HT1080 (cell line): ENCODE data around the gene ARMC10. TPM values are rescaled to one million over a fixed set of nuclear protein-coding genes. Genes with fewer than 3 reads are reported as not detected.
A peak's percentile ranks its signal among the peaks of the same experiment; 100 is the strongest.
"Not testable (repeated sequence)": the region's sequence is repeated elsewhere in the genome, so short reads cannot be mapped to it uniquely, and the experiment has no call there.

Source experiments
- DNase-seq: peaks from one replicate; pipeline ENCODE4 v3.0.0-alpha.2; 2015; ENCODE audit warnings: low read depth
- polyA plus RNA-seq, 2 experiments: library from polyadenylated mRNA; depleted of rRNA; stranded (reverse); fragments of >200 nt; gene quantifications; 2 replicates each; pipeline ENCODE4 v1.2.3, GENCODE V29; 2015
- total RNA-seq: library from RNA; depleted of rRNA; stranded (reverse); fragments of >200 nt; shearing (Covaris generic); gene quantifications from 2 replicates; pipeline ENCODE4 v1.2.3, GENCODE V29; 2014; rRNA removed

Gene ARMC10
- total RNA-seq = 47.3 and 52.8 TPM in 2 replicates
- polyA plus RNA-seq (2015; cell fraction: cytosol; rRNA removed) = 52.8 and 57.7 TPM in 2 replicates
- 20.5 and 20.7 TPM in 2 replicates for polyA plus RNA-seq (2015; cell fraction: nucleus; rRNA removed)

DNA sequence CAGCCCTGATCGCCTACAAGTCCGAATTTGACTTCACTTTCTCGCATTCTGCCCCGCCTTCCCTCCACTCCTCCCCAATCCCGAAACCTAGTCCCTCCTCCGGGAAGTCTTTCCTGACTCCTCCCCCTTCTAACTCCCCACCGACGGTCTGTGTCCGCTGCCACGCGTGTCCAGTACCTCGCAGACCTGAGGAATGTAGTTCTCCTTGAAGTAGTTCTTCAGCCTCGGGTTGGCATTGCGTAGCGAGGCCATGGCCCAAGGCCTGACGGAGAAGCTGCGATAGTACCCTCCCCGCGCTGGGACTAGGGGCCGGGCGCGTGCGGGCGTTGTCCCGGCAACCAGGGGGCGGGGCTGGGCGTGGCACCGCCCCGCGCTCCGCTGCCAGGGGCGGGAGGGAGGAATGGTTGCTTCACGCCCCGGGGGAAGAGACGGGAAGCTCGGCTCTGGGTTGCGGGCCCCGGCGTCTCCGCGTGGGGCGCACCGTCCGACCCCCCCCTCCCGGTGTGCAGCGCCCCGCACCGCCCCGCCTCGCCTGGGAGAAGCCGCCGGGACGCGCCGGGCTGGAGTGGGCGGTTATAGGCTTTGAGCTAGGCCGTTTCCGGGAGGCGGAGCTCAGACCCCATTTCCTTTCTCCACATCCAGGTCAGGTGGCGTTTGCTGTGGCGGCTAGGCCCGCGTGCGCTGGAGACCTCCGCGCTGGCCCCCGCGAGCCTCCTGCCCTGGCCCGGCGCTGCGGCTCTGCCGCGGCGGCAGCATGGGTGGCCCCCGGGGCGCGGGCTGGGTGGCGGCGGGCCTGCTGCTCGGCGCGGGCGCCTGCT is at the start of gene ARMC10, which contains the start of gene FBXL13:
Gene ARMC10, plus strand, starts transcription at position 622 of the 818 bp plus-strand sequence. Its CDS starts 133 bp downstream, at position 755.
Gene FBXL13, minus strand, starts transcription at position 278 of the 818 bp plus-strand sequence.
- DNase-seq = peak; percentile 92

DNA sequence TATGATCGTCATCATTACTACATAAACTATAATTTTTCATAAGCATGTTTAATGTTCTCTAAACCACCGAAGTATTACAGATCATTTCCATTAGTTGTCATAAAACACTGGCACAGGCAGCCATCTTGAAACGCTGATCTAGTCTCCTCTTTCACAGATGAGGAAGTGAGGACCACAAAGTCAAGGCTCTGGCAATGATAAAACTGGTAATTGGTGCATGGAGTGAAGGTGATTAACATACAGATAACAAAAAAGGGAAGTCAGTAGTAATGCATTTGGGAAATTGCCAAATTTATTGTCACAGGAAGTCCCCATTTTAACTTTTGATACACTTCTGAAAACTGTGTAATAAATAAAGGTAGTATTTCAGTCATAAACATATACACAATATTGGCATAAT is 49.6 kb upstream of the ARMC10 start:
- no peak for DNase-seq

DNA sequence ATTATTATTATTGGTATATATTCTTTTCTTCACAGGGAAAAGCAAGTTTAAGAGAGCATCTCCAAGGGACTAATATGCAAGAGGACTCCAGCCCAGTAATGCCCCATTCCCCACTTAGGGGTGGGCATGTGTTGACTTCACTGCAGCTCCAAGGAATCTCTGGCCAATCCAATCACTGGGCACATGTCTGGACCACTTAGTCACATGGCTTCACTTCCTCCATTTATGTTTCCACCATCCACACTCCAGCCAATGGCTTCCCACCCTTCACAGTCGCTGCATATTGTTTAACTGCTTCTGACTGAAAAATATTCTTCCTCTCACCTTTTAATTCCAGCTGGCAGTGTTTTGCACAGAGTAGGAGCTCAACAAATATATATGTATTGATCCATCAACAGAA is 43.9 kb upstream of the ARMC10 start:
- no peak for DNase-seq

DNA sequence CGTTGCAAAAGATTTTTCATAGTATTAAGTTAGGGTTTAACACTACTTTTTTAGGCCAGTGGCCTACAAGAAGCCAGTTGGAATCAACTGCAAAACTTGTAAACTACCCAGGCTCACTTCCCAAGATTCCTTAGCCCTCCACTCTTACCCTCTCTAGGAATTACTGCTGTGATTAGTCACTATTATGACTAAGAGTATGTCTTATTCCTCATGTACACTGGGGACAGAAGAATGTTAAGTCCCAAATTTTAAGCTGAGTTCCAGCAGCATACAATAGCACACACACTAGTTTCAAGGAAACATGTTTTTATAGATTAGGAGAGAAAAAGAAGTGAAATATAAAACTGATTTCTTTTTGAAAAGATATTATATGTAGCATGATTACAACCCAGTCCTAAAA is 43.2 kb upstream of the ARMC10 start:
- DNase-seq = peak; percentile 23

DNA sequence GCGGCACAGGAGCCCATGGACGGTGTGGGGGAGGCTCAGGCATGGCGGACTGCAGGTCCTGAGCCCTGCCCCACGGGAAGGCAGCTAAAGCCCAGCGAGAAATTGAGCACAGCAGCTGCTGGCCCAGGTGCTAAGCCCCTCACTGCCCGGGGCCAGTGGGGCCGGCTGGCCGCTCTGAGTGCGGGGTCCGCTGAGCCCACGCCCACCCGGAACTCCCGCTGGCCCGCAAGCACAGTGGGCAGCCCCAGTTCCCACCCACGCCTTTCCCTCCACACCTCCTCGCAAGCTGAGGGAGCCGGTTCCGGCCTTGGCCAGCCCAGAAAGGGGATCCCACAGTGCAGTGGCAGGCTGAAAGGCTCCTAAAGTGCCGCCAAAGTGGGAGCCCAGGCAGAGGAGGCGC is 40.6 kb upstream of the ARMC10 start:
- not testable (repeated sequence) for DNase-seq

DNA sequence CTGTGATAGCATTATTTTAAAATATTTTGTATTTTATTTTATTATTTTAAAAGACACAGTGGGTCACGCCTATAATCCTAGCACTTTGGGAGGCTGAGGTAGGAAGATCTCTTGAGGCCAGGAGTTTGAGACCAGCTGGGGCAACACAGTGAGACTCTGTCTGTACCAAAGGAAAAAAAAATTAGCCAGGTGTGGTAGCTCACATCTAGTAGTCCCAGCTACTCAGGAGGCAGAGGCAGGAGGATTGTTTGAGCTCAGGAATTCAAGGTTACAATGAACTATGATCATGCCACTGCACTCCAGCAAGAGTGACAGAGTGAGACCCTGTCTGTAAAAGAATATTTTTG is 37.5 kb upstream of the ARMC10 start:
- no peak for DNase-seq

DNA sequence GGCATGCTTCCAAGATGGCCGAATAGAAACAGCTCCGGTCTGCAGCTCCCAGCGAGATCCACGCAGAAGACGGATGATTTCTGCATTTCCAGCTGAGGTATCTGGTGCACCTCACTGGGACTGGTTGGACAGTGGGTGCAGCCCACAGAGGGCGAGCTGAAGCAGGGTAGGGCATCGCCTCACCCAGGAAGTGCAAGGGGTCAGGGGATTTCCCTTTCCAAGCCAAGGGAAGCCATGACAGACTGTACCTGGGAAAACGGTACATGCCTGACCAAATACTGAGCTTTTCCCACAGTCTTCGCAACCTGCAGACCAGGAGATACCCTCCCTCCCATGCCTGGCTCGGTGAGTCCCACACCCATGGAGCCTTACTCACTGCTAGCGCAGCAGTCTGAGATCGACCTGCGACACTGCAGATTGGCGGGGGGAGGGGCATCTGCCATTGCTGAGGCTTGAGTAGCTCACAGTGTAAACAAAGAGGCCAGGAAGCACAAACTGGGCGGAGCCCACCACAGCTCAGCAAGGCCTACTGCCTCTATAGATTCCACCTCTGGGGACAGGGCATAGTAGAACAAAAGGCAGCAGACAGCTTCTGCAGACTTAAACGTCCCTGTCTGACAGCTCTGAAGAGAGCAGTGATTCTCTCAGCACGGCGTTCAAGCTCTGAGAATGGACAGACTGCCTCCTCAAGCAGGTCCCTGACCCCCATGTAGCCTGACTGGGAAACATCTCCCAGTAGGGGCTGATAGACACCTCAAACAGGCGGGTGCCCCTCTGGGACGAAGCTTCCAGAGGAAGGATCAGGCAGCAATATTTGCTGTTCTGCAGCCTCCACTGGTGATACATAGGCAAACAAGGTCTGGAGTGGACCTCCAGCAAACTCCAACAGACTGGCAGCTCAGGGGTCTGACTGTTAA is 36.9 kb upstream of the ARMC10 start:
- not testable (repeated sequence) for DNase-seq

DNA sequence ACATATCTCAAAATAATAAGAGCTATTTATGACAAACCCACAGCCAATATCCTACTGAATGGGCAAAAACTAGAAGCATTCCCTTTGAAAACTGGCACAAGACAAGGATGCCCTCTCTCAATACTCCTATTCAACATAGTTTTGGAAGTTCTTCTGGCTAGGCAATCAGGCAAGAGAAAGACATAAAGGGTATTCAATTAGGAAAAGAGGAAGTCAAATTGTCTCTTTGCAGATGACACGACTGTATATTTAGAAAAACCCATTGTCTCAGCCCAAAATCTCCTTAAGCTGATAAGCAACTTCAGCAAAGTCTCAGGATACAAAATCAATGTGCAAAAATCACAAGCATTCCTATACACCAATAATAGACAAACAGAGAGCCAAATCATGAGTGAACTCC is 33.1 kb upstream of the ARMC10 start:
- DNase-seq = not testable (repeated sequence)

DNA sequence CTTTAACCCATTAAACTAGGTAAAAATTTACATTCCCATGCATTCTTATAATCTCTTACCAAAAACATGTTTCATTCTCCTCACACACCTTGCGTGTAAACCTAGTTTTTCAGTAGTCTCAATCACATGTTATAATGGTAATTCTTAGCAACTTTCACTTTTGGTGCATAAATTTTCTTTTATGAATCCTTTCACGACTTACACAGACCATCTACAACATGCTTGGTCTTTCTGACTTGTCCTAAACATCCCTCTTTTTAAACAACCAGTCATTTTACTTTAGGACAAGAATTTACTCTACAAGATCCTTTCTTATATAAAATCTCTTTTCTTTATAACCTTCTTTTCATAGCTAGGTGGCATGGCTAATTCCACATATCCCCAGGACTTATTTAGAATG is 26.1 kb upstream of the ARMC10 start:
- no peak for DNase-seq

DNA sequence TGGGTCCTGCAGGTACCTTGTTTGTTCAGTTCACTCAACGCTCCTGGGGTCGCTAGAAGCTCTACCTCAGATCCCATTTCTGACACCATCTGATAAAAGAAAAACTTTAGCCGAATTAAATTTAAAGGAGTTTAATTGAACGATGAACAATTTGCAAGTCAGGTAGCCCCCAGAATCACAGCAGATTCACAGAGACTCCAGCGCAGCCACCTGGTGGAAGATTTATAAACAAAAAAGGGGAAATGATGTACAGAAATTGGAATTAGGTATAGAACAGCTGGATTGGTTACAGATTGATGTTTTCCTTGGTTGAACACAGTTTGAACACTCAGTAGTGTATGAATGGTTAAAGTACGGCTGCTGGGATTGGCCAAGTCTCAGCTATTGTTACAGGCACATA is 23.4 kb upstream of the ARMC10 start:
- no peak for DNase-seq

DNA sequence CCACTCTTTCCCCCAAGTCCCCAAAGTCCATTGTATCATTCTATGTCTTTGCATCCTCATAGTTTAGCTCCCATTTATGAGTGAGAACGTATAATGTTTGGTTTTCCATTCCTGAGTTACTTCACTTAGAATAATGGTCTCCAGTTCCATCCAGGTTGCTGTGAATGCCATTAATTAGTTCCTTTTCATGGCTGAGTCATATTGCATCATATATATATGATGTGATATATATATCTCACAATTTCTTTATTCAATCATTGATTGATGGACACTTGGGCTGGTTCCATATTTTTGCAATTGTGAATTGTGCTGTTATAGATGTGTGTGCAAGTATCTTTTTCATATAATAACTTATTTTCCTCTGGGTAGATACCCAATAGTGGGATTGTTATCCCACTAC is 18.9 kb upstream of the ARMC10 start:
- not testable (repeated sequence) for DNase-seq

DNA sequence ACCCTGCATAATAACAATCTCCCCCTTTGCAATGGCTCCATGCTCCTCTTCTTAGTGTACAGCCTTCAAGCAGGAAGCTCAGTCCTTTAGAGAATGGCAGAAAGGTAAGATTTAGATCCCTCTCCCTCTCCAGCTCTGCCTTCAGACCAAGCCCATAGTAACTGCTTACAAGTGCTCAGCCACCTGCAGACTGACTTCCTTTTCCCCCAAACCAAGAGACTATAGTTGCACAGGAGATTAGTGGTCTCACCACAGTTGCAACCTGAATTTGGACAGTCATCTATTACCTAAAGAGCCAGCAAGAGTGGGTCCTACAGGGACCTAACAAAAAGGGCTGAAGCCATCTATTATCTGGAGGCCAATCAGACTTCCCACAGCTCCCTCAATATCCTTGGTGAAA is 16.8 kb upstream of the ARMC10 start:
- no peak for DNase-seq

DNA sequence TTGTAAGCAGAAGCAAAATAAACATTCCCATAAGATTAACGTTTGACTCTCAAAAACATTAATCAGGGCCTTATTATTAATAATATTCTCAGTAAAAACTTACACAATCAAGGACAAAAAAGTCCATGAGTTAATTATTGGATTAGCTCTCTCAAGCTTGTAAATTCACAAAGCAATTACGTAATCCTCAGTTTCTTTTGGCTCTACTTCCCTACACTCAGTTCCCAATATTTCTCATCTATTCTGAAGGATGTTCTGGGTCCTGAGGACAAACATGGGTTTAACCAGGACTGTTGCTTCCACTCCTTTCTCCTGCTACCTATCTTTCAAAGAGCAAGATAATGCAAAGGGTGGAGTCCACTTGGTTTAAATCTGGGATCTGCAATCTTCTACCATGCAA is 15.5 kb upstream of the ARMC10 start:
- no peak for DNase-seq

DNA sequence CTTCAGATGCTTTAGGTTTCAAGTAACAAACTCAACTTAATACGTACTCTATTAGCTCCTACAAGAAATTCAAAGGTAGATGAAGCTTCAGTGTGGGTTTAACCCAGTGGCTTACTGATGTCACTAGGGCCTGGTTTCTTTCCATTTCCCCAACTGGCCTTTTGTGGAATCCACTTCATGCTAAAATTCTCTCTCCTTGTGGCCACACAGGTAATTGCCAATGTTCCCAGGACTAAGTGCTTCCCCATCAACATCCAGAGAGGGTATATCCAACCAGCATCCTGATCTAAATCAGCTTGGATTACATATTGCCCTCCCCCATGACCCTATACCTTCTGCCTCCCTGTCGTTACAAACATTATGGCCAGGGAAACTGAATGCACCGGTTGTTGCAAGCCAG is 11.0 kb upstream of the ARMC10 start:
- no peak for DNase-seq

DNA sequence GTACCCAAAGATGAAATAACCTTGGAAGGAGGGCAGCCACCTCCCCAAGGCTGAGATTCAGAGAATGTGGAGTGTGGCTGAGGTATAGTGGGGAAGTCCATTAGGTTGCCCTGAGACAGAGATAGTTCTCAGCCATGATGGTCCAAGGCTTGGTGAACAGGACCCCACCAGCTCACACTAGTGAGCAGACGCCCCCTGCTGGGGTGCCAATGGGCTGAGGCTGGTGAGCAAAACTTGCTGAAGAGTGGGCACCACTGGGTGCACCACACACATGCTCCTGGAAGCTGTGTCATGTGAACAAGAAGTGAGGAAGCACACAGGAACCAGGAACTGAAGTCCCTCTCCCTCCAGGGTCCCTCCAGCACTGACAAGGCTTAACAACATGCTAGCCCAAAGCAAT is 9.3 kb upstream of the ARMC10 start:
- DNase-seq = peak; percentile 61

DNA sequence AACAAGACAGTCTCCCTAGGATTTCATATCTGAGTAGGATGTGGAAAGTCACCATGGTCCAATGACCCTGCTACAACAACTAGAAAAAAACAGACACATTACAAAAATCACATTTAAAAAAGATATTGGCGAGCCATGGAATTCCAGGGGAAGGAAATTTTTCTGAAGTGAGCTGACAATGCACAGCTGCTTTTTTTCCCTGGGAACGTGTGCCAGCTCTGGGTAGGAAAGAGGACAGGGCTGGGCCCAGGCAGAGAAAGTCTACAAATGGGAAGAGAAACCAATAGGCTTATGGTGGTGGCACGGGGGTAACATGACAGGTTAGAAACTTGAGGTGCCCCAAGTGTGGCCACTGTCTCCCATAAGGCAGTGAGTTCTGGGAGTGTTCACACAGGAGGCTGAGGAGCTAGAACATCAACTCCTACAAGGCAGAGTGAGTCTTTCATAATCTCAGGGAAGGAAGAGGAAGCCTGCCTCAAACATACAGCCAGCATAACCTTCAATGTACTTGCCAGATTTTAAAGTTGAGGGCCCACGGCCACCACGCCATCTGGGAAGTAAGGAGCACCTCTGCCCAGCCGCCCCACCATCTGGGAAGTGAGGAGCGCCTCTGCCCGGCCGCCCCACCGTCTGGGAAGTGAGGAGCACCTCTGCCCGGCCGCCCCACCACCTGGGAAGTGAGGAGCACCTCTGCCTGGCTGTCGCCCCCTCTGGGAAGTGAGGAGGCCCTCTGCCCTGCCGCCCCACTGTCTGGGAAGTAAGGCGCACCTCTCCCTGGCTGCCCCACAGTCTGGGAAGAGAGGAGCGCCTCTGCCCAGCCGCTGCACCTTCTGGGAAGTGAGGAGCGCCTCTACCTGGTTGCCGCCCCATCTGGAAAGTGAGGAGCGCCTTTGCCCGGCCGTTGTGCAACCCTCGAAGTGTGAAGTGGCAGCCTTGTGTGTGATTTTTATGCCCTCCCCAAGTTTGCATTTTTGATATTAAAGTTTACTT is 6.2 kb upstream of the ARMC10 start:
- no peak for DNase-seq

DNA sequence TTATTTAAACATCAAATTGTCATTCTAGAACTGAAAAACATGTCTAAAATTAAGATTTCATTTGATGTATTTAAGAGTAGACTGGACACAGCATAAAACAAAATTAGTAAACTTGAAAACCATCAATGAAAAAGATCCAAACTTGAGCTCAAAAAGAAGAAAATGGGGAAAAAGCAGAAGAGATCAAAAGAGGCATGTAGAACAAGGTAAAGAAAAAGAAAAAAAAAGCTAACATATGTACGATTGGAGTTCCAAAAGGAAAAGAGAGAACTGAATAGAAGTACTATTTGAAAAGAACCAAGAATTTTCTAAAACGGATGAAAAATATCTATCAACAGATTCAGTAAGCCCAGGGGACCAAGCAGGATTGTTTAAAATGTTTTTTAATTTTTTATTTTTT is 3.9 kb upstream of the ARMC10 start:
- no peak for DNase-seq

DNA sequence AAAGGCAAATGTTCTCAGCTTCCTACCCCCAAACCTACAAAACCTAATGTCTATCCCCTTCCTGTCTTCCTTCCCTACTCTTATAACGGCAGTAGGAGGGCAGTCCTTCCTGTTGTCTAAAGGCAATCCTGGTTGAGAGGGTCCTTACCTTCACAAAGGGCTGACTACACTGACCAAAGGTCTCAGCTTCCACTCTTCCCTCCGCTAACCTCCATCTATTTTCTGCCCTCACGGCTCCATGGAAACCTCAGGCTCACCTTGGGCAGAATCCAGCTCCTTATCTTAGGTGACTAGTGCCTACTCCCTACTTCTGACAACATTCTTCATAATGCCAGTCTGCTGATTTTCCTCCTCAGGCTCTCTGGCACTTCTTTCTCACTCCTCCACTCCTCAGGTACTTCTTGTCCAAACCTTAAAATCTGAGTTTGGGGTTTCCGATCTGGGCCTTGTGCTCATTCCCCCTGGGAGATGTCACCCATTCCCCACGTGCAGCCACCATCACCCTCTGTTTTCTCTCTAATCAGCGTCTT is 886 bp upstream of the ARMC10 start:
- DNase-seq = peak; percentile 31

DNA sequence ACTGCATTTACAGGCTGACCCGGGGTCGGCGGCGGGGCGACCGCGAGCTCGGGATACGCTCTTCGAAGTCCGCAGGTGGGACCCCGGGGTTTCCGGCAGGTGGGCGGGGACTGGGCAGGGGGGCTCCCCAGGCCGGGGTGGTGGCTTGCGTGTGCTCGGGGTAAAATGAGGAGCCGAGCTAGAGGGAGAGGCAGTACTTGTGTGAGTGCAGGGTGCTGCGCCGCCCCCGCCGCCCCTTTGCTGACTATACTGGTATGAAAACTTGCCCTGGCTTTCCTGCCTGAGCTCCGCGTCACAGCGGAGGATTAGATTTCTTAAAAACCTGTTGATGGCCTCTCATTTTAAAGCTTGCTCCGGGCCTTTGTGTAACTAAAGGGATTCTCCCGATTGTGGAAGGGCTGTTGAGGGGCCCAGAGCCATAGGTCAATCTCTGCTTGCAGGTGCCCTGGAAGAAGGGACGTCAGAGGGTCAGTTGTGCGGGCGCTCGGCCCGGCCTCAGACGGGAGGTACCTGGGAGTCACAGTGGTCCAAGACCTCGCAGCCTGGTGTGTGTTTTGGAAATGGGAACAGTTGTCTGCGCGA is 488 bp downstream of the ARMC10 start:
- peak; percentile 51 for DNase-seq

DNA sequence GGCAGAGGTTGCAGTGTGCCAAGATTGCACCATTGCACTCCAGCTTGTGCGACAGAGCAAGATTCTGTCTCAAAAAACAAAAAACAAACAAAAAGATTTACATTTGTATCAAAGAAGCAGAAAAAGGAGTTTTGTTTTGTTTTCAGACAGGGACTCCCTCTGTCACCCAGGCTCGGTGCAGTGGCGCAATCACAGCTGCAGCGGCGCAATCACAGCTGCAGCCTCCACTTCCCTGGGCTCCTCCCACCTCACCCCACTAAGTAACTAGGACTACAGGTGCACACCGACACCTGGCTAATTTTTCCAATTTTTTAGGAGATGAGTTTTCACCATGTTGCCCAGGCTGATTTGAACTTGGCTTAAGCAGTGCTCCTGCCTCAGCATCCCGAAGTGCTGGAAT is 1.8 kb downstream of the ARMC10 start:
- no peak for DNase-seq
